GM12892 (cell line): ENCODE measurements around the gene MSL3B.

Experiments
- POLR2AphosphoS5 ChIP-seq: IDR thresholded peaks from 2 replicates; pipeline ENCODE4 v1.6.1; 2011; ENCODE audit warnings: low read depth, low read length, control low read depth
- TAF1 ChIP-seq: IDR thresholded peaks from 2 replicates; pipeline ENCODE4 v1.6.1; 2011; ENCODE audit warnings: low read depth, mild to moderate bottlenecking, control low read depth, low read length, borderline replicate concordance

GRCh38 chr2:233838251-233838650 is 29.9 kb downstream of the MSL3B start:
- TF ChIP-seq POLR2AphosphoS5, result no peak
- TF ChIP-seq TAF1, result no peak
